Testis (tissue), 2 donors: ENCODE data around the gene SEPHS2.

ENCODE experiments used
- POLR2A ChIP-seq: fragments of 450-650 bp; IDR thresholded peaks from one replicate; pipeline ENCODE4 v1.6.1; 2017; ENCODE audit warnings: antibody characterized with exemption, mild to moderate bottlenecking, moderate library complexity
- TF ChIP-seq, protein P1 (sequence below), 3 experiments: fragments of 450-650 bp in 2 of 3; fragments of 200-600 bp in 1 of 3; sonication (generic) in 1 of 3; IDR thresholded peaks; one replicate each; pipeline ENCODE4 v1.5.1; 2016 to 2019; ENCODE audit warnings: antibody characterized with exemption in 3 of 3, mild to moderate bottlenecking in 2 of 3, moderate library complexity in 1 of 3

DNA sequence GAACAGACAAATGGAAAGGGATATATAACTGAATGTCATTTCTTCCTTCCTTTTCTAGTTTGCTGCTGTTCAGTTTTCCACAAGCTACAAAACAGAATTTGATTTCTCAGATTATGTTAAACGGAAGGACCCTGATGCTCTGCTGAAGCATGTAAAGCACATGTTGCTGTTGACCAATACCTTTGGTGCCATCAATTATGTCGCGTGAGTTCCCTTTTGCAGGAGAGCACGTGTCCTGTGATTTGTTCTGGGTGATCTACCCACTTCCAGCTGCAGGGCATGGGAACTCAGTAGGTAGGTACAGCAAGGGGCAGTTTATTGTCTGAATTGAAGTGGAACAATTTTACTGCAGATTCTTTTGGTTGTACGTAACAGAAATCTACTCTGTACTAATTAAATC, 35.7 kb upstream of the SEPHS2 start:
- no peak for TF ChIP-seq POLR2A
- TF ChIP-seq, protein P1, sequence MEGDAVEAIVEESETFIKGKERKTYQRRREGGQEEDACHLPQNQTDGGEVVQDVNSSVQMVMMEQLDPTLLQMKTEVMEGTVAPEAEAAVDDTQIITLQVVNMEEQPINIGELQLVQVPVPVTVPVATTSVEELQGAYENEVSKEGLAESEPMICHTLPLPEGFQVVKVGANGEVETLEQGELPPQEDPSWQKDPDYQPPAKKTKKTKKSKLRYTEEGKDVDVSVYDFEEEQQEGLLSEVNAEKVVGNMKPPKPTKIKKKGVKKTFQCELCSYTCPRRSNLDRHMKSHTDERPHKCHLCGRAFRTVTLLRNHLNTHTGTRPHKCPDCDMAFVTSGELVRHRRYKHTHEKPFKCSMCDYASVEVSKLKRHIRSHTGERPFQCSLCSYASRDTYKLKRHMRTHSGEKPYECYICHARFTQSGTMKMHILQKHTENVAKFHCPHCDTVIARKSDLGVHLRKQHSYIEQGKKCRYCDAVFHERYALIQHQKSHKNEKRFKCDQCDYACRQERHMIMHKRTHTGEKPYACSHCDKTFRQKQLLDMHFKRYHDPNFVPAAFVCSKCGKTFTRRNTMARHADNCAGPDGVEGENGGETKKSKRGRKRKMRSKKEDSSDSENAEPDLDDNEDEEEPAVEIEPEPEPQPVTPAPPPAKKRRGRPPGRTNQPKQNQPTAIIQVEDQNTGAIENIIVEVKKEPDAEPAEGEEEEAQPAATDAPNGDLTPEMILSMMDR (IDR thresholded peaks at IDR 0.05) = no peak
